ENCODE results near the gene NPLOC4. TPM values are rescaled to one million over a fixed set of nuclear protein-coding genes. Genes with fewer than 3 reads are reported as not detected.
"Not testable (repeated sequence)": the region's sequence is repeated elsewhere in the genome, so short reads cannot be mapped to it uniquely, and the experiment has no call there.

Gene NPLOC4
- total RNA-seq, 1 experiment from 2014 or later: 93.9 TPM

GRCh38 chr17:81635973-81636504 lies 873 bp downstream of the NPLOC4 start:
- no peak for DNase-seq (ENCODE audit: low spot score)

DNA sequence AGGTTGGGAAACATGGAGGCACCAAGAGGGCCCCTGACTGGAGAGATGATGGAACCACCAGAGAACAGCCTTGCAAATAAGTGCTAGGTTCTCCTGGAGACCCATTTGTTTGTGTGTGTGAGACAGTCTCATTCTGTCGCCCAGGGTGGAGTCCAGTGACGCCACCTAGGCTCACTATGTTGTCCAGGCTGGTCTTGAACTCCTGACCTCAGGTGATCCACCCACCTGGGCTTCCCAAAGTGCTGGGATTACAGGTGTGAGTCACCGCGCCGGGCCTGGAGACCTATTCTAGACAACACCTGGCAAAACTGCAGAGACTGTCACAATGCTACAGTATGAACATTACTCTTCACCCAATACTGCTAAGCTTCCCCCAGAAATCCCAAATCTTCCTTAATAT lies 1.5 kb downstream of the NPLOC4 start:
- DNase-seq (ENCODE audit: low spot score): no peak

DNA sequence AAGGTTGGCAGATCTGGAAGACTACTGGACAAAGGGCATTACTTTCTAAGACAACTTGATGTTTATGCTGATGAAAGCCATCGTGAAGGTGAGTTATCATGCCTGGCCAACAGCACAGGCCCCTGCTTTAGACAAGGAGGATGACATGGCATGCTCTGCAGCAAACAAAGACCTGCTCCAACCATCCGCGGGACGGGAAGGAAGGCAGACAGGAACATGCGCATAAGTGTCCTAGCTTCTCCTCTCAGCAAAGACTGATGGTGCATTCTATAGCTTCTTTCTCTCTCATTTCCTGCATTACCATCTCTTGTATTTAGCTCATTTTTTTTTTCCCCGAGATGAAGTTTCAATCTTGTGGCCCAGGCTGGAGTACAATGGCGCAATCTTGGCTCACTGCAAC lies 5.4 kb downstream of the NPLOC4 start:
- DNase-seq (ENCODE audit: low spot score): no peak

GRCh38 chr17:81630274-81630673 lies 6.6 kb downstream of the NPLOC4 start:
- no peak for DNase-seq (ENCODE audit: low spot score)

- DNase-seq (ENCODE audit: low spot score): no peak
Measured at GRCh38 chr17:81621494-81622130, 15.3 kb downstream of the NPLOC4 start.

GRCh38 chr17:81618307-81618706 lies 18.6 kb downstream of the NPLOC4 start:
- not testable (repeated sequence) for DNase-seq (ENCODE audit: low spot score)

GRCh38 chr17:81616877-81617276 lies 20.0 kb downstream of the NPLOC4 start:
- no peak for DNase-seq (ENCODE audit: low spot score)

DNA sequence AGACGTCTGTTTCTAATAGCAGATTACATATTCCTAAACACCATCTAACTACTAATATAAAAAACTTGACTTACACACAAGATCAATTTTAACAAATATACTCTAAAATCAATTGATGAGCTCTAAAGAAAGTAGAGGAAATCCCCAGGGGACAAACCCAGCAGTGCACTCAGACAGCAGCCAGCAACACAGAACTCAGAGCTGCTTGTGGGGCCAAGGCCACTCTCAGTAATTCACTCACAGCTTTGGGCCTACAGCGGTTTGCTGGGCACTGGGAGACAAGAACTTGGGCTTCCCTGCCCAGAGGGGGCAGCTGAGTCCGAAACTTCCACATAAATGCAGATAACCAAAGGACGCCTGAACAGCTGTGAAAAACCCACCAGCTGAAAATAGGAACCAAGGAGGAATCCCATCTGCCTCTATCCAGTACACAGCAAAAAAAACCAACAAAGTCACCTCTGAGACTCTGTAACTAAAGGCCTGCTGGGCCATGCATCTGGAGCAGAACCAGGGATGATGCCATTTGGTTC lies 21.4 kb downstream of the NPLOC4 start:
- DNase-seq (ENCODE audit: low spot score): no peak

DNA sequence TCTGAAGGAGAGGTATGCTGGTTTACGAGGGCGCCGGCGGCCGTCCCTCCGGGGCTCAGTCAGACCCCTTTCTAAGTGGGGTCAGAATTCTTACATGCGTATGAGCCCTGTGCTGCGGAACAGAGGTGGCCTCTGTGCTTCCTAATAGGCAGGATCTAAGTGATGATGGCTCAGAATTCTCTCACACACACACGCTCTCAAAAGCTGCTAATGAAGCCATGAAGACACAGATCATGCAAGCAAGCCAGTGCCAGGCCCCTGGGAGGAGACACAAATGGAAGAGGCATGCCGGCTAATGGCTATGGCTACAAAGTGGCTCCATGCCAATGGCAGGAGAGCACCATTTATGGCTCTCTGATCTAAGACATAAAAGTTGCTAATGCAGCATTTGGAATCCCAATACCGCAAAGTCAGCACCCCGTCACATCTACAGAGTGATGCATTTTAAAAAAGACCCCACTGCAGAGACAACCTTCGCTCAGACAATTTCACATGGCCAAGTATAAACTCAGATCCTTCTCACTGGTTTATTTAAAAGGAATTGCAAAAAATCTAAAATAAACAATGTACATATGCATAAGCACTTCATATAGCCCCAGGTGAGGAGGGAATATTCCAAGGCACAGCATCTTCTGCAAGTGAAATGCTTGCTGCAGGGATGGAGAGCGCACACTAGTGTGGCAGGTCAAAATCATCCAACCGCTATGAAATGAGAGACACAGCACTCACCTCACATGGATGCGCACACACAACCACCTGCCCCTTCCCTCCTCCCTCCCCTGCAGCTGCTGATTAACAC lies 24.5 kb downstream of the NPLOC4 start:
- no peak for DNase-seq (ENCODE audit: low spot score)

DNA sequence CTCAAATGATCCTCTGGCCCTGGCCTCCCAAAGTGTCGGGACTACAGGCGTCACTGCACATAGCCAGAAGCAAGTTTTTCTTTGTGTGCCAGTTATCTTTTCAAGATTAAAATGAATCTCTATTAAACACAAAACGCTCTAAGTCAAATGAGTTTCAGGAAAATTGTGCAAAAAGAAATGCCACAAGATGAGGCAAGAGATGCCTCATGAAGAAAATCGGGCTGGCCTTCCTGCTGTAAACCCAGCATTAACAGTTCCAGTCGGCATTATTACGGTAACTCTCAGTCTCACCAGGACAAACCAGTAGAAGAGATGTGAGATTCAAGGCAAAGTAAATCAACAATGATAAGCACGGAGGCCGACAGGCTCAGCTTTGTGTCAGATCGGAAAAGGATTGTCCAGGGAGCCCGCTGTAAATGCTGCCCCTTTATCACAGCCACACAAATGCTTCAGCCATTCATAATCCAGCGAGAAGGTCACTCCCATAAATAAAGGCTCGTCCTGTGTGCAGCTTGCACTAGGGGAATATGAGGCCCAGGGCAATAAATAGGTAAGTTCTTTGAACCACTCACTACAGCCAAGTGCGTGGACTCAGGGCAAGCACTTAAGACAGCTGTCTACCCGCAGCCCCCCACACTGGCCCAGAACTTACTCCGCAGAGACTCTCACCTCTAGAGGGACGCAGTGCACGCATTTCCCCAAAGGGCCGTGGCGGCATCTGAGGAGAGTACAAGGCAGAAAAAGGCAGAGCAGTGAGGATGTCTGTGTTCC lies 27.2 kb downstream of the NPLOC4 start:
- DNase-seq (ENCODE audit: low spot score): no peak

DNA sequence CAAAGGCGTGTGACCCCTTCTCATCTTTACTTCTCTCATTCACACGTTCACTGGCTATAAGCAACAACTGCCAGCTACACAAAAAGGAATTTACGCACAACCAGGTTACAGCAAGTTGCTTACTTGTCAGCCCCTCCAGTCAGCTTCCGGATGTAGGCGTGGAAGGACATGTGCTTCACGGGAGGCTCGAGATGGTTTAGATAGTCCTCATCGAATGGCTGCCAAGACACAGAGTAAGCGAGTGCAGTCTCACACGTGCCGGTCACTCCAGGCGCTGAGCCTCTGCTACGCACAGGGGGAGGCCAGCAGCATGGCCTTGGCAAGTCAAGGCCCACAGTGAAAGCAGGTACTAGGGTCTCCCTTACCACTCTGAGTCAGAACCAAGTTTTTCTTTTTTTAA lies 28.3 kb downstream of the NPLOC4 start:
- no peak for DNase-seq (ENCODE audit: low spot score)

GRCh38 chr17:81608082-81608481 lies 28.8 kb downstream of the NPLOC4 start:
- DNase-seq (ENCODE audit: low spot score): no peak

DNA sequence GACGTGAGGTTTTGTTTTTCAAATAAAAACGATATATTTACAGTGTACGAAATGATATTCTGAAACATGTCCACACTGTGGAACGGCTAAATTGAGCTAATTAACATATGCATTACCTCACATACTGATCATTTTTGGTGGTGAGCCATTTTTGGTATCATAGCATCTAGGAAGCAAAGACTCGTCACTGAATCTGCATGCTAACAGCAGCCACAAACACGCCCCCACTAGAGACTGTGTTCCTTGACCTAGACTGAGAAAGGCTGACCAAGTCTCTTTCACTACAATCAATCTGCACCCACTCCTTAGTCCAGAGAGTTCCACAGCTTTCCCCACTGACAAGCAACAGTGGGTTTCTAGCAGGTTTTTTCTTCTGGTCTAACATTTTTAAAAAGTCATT lies 29.5 kb downstream of the NPLOC4 start:
- no peak for DNase-seq (ENCODE audit: low spot score)

- DNase-seq (ENCODE audit: low spot score): no peak
Measured at GRCh38 chr17:81603846-81604610, 32.9 kb downstream of the NPLOC4 start.

- DNase-seq (ENCODE audit: low spot score): peak; percentile 65
Measured at GRCh38 chr17:81601525-81602120, 35.3 kb downstream of the NPLOC4 start.

DNA sequence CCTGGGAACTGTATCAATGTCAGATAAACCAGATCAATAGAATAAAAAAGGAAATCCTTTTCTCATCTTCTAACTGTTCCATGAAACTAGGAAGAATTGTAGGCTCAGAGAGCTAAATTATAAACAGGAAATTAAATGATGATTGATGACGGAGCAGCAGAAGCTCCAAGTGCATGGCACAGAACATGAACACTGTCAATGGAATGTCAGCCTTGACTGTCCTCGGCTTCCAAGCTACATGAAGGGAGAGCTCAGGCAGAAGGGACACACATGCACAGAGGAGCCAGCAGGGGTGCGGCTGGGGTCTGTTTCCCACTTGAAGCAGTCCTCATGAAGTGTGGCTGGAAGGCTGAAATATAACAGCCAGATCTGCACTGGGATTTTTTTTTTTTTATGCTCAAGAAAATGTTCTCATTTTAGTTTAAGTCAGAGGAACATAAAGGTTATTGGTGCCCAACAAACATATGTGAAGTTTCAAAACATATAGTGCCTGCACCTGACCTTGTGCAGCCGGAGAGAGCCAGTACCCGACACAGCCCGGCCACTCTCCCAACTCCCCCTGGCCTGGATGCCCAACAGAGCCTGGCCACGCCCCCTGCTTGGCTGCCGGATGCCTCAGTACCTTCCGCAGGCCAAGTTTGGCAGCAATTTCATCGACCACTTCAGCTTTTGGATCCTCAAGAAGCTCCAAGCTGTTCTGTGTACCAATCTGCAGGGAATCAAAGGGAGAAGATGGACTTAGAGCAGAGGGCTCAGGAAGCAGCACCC lies 37.0 kb downstream of the NPLOC4 start:
- no peak for DNase-seq (ENCODE audit: low spot score)

GRCh38 chr17:81593105-81593871 lies 43.6 kb downstream of the NPLOC4 start:
- DNase-seq (ENCODE audit: low spot score): no peak

DNA sequence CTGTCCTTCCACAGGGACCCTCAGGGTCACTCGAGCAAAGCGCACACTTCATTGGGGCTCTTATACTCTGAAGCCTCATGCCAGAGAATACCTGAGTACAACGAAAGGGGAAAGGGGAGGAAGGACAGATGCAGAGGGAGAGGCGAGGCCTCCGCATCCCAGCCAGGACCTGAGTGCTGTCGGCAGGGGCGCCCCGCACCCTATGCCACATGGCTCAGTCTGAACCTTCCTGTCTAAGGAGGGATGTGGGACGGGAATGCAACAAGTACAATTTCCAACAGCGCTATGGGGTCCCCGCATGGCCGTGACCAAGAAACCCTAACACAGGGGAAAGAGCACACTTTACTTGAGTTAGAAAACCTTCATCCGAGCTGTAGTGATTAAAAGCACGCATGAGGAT lies 44.9 kb downstream of the NPLOC4 start:
- DNase-seq (ENCODE audit: low spot score): no peak

GRCh38 chr17:81590121-81590520 lies 46.8 kb downstream of the NPLOC4 start:
- DNase-seq (ENCODE audit: low spot score): no peak

All from A172 (cell line).